ENCODE measurements around the gene DNAH17. TPM values are rescaled to one million over a fixed set of nuclear protein-coding genes. Genes with fewer than 3 reads are reported as not detected.

The DNAH17 gene
- total RNA-seq, 1 donor from 2014 or later, result 0.54 TPM

GRCh38 chr17:78512976-78513375 lies 64.2 kb downstream of the DNAH17 start:
- Mint-ChIP-seq H3K4me1 (ENCODE audit: unreplicated experiment) (peaks cover 3% of the 10 kb centered on the region), H3K27ac (ENCODE audit: unreplicated experiment) (no peak overlapping the region), H3K27me3 (ENCODE audit: unreplicated experiment) (no peaks in the 10 kb centered on the region), H3K4me3 (ENCODE audit: unreplicated experiment) (no peak overlapping the region), H3K9me3 (ENCODE audit: unreplicated experiment) (no peaks in the 10 kb centered on the region), H3K36me3 (ENCODE audit: unreplicated experiment) (peaks cover 2% of the 10 kb centered on the region)
- TF ChIP-seq, protein P1, sequence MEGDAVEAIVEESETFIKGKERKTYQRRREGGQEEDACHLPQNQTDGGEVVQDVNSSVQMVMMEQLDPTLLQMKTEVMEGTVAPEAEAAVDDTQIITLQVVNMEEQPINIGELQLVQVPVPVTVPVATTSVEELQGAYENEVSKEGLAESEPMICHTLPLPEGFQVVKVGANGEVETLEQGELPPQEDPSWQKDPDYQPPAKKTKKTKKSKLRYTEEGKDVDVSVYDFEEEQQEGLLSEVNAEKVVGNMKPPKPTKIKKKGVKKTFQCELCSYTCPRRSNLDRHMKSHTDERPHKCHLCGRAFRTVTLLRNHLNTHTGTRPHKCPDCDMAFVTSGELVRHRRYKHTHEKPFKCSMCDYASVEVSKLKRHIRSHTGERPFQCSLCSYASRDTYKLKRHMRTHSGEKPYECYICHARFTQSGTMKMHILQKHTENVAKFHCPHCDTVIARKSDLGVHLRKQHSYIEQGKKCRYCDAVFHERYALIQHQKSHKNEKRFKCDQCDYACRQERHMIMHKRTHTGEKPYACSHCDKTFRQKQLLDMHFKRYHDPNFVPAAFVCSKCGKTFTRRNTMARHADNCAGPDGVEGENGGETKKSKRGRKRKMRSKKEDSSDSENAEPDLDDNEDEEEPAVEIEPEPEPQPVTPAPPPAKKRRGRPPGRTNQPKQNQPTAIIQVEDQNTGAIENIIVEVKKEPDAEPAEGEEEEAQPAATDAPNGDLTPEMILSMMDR (IDR thresholded peaks at IDR 0.05), result no peak
- DNase-seq (ENCODE audit: extremely low spot score, unreplicated experiment), result no peak

DNA sequence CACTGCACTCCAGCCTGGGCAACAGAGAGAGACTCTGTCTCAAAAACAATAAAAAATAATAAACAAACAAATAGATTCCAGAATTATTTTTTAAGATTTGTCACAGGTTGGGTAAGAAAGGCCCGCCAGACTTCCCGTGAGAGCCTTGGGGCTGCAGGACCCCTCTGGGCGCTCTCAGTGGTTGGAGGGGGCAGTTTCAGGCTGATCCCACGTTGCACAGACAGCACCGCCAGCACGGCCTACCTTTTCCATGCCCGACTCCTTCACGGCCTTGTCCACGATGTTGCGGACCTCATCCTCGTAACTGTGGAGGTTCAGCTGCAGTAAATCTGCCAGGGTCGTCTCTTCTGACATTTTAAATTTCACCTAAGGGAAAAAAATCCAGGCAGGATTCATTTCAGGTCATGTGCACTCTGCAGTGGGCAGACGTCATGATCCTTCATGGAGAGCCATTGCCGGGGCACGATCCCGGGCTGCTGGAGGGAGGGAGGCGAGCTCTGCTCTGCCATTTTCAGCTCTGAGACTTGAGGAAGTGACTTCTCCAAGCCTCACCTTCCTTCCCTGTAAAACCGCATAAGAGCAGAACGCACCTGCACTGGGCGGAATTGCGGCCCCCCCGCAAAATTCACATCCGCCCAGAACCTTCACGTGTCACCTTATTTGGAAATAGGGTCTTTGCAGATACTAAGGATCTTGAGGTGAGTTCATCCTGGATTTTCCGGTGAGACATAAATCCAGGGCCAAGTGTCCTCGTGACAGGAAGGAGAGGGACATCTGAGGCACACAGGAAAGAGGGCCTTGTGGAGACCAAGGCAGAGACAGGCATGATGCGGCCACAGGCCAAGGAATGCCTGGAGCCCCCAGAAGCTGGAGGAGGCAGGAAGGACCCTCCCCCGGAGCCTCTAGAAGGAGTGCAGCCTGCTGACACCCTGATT lies 66.8 kb downstream of the DNAH17 start:
- Mint-ChIP-seq H3K36me3 (ENCODE audit: unreplicated experiment) (peaks cover 2% of the 10 kb centered on the region), H3K27ac (ENCODE audit: unreplicated experiment) (no peak overlapping the region), H3K27me3 (ENCODE audit: unreplicated experiment) (no peaks in the 10 kb centered on the region), H3K4me3 (ENCODE audit: unreplicated experiment) (no peak overlapping the region), H3K9me3 (ENCODE audit: unreplicated experiment) (no peaks in the 10 kb centered on the region), H3K4me1 (ENCODE audit: unreplicated experiment) (no peaks in the 10 kb centered on the region)
- TF ChIP-seq, protein P1 (IDR thresholded peaks at IDR 0.05), result no peak
- no peak for DNase-seq (ENCODE audit: extremely low spot score, unreplicated experiment)

DNA sequence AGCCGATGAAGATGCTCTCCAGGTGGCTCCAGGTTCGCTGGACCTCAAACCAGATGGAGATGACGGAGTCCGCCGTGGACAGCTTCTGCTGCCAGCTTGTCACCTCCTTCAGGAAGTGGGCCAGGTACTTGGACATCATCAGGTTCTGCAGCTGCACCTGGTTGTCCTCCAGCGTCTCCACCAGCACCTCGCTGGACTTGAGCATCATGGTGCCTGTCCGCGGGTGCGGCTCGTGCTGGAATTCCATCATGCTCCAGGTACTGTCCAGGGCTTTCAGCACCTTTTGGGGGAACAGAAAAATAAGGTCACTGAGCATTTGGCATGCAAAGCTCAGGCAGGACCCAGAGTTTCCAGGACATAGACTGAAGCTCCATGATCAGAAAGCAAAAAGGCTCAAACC lies 69.7 kb downstream of the DNAH17 start:
- no peak for DNase-seq (ENCODE audit: extremely low spot score, unreplicated experiment)
- no peaks in the 10 kb centered on the region for H3K27me3 Mint-ChIP-seq (ENCODE audit: unreplicated experiment)
- H3K4me1 Mint-ChIP-seq (ENCODE audit: unreplicated experiment), result no peaks in the 10 kb centered on the region
- H3K36me3 Mint-ChIP-seq (ENCODE audit: unreplicated experiment), result no peaks in the 10 kb centered on the region
- TF ChIP-seq, protein P1 (IDR thresholded peaks at IDR 0.05), result no peak
- H3K27ac Mint-ChIP-seq (ENCODE audit: unreplicated experiment), result no peak overlapping the region
- H3K4me3 Mint-ChIP-seq (ENCODE audit: unreplicated experiment), result no peak overlapping the region
- H3K9me3 Mint-ChIP-seq (ENCODE audit: unreplicated experiment), result no peaks in the 10 kb centered on the region

DNA sequence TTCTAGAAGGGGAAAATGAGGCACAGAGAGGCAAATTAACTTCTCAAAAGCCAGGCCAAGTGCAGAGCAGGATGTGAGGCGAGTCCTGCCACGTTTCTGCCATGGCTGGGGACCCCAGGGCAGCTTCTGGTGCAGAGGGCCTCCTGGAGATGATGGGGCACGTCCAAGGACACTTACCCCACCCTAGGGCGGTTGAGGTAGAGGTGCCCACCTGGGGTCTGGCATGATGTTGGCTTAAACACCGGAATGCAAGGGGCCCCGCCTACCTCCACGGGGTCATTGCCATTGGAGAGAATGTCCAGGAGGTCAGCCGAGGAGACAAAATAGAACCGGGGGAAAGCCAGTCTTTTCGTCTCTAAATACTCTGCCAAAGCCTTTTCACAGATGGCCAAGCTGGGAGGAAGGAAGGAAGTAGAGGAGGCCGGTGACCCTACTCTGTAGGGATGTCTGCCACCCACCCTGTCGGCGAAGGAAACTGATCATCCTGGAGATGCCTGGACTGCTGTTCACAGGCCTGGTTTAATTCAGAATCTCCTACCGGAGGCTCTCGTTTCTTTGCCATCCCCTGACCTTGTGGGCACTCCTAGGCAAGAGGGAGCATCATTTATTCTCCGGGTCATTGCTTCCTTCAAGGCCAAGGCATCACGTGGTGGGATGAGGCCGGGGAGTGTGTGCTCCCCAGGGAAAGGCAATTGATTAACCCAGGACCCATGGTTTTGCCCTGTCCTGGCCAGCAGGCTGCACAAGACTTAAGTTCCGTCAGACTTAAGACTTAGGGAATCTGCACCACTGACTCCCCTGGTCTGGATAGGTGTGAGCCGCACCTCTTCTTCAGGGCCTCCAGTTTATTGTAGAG lies 70.5 kb downstream of the DNAH17 start:
- no peak overlapping the region for H3K4me3 Mint-ChIP-seq (ENCODE audit: unreplicated experiment)
- no peaks in the 10 kb centered on the region for H3K27me3 Mint-ChIP-seq (ENCODE audit: unreplicated experiment)
- no peaks in the 10 kb centered on the region for H3K36me3 Mint-ChIP-seq (ENCODE audit: unreplicated experiment)
- no peak overlapping the region for H3K27ac Mint-ChIP-seq (ENCODE audit: unreplicated experiment)
- H3K4me1 Mint-ChIP-seq (ENCODE audit: unreplicated experiment), result no peaks in the 10 kb centered on the region
- TF ChIP-seq, protein P1 (IDR thresholded peaks at IDR 0.05), result no peak
- no peak for DNase-seq (ENCODE audit: extremely low spot score, unreplicated experiment)
- no peaks in the 10 kb centered on the region for H3K9me3 Mint-ChIP-seq (ENCODE audit: unreplicated experiment)

Data from osteocyte (in vitro differentiated cells).